Body of pancreas (tissue), 4 donors: ENCODE results near the gene DAGLB. TPM values are rescaled to one million over a fixed set of nuclear protein-coding genes. Genes with fewer than 3 reads are reported as not detected.
"Not testable (repeated sequence)": the region's sequence is repeated elsewhere in the genome, so short reads cannot be mapped to it uniquely, and the experiment has no call there.

Source experiments
- ATAC-seq: fragments of 150-250 bp; one replicate; pipeline ENCODE4 v1.9.1; 2016
- DNase-seq, 4 donors: peaks; one replicate each; pipeline ENCODE4 v3.0.0-alpha.2; 2019
- H3K27ac ChIP-seq, 4 donors: fragments of 200-600 bp; sonication (generic); 1 replicate in 3 of 4; 2 replicates in 1 of 4; pipeline versions ENCODE4 v1.5.1 to v1.6.1; 2016 to 2019; ENCODE audit warnings: mild to moderate bottlenecking in 1 of 4, mixed read lengths in 1 of 4, moderate library complexity in 1 of 4
- H3K27me3 ChIP-seq, 2 donors: fragments of 200-600 bp; sonication (generic); one replicate each; pipeline ENCODE4 v1.6.0; 2016; ENCODE audit warnings: mild to moderate bottlenecking in 1 of 2
- H3K36me3 ChIP-seq, 2 donors: fragments of 200-600 bp; sonication (generic); replicated peaks in 1 of 2; 2 replicates each; pipeline ENCODE4 v1.5.1; 2016; ENCODE audit warnings: low read depth in 2 of 2; ENCODE audit not compliant: insufficient read depth in 1 of 2
- H3K4me1 ChIP-seq: fragments of 200-600 bp; sonication (generic); one replicate; pipeline ENCODE4 v1.6.0; 2016
- H3K4me3 ChIP-seq, 2 donors: fragments of 200-600 bp; sonication (generic); 1 replicate in 1 of 2; 2 replicates in 1 of 2; pipeline ENCODE4 v1.5.1; 2016 to 2019
- H3K9me3 ChIP-seq, 3 donors: fragments of 200-600 bp; sonication (generic); 1 replicate in 2 of 3; 2 replicates in 1 of 3; pipeline ENCODE4 v1.5.1; 2016
- POLR2A ChIP-seq, 3 donors: fragments of 450-650 bp; IDR thresholded peaks; one replicate each; pipeline ENCODE4 v1.6.1; 2016; ENCODE audit warnings: antibody characterized with exemption in 3 of 3, mild to moderate bottlenecking in 2 of 3
- WGBS, 2 donors: methylation state at CpG; one replicate each; pipeline ENCODE4 v1.1.5; 2017; 5-methylcytosine and 5-hydroxymethylcytosine counted together
- intact Hi-C: fragments of 100-400 bp; cut with DNase I; formaldehyde crosslinking; loops from one replicate; pipeline ENCODE4 v1.15.1; 2023
- total RNA-seq, 2 donors: library from RNA; depleted of rRNA; stranded (reverse); fragments of >200 nt; gene quantifications; one replicate each; pipeline ENCODE4 v1.1.0, GENCODE V29; 2016
- TF ChIP-seq, protein P1 (sequence below), 7 experiments: fragments of 450-650 bp in 4 of 7; fragments of 200-600 bp in 3 of 7; sonication (generic) in 3 of 7; IDR thresholded peaks; one replicate each; pipeline ENCODE4 v1.5.1; 2016 to 2019; ENCODE audit warnings: antibody characterized with exemption in 7 of 7

Gene DAGLB
- total RNA-seq, 2 donors from 2014 or later = 7.8 to 34.6 TPM

- 83 to 95% methylated on average over 8 of the region's 8 CpGs for WGBS, 2 donors
- ATAC-seq = no peak
- Histone ChIP-seq H3K4me3 (no peak overlapping the region), H3K27me3 (no peaks in the 10 kb centered on the region), H3K27ac (peak overlapping the region in 2 of 4 donors; percentile 41 to 51), H3K36me3 (peaks cover 7 to 18% of the 10 kb centered on the region in 2 donors), H3K9me3 (no peaks in the 10 kb centered on the region), H3K4me1 (peaks cover 32% of the 10 kb centered on the region)
- TF ChIP-seq, protein P1, sequence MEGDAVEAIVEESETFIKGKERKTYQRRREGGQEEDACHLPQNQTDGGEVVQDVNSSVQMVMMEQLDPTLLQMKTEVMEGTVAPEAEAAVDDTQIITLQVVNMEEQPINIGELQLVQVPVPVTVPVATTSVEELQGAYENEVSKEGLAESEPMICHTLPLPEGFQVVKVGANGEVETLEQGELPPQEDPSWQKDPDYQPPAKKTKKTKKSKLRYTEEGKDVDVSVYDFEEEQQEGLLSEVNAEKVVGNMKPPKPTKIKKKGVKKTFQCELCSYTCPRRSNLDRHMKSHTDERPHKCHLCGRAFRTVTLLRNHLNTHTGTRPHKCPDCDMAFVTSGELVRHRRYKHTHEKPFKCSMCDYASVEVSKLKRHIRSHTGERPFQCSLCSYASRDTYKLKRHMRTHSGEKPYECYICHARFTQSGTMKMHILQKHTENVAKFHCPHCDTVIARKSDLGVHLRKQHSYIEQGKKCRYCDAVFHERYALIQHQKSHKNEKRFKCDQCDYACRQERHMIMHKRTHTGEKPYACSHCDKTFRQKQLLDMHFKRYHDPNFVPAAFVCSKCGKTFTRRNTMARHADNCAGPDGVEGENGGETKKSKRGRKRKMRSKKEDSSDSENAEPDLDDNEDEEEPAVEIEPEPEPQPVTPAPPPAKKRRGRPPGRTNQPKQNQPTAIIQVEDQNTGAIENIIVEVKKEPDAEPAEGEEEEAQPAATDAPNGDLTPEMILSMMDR (IDR thresholded peaks at IDR 0.05) = no peak
- TF ChIP-seq POLR2A (IDR thresholded peaks at IDR 0.05) = no peak
- no peak for DNase-seq
- intact Hi-C loops = no loop called here
Measured at GRCh38 chr7:6399351-6399750, 48.4 kb downstream of the DAGLB start.

- intact Hi-C loops = no loop called here
- H3K36me3 ChIP-seq = peaks cover 7 to 17% of the 10 kb centered on the region in 2 donors
- TF ChIP-seq POLR2A (IDR thresholded peaks at IDR 0.05) = no peak
- TF ChIP-seq, protein P1 (IDR thresholded peaks at IDR 0.05) = no peak
- DNase-seq (peak in 1 of 4 donors; percentile 37), ATAC-seq (peak; percentile 31)
- 53 to 72% methylated on average over 4 to 12 of the region's 12 CpGs for WGBS, 2 donors
- H3K27me3 ChIP-seq = no peaks in the 10 kb centered on the region
- H3K27ac ChIP-seq = peak overlapping the region in 2 of 4 donors; percentile 41 to 51
- no peaks in the 10 kb centered on the region for H3K9me3 ChIP-seq
- no peak overlapping the region for H3K4me3 ChIP-seq
- peaks cover 34% of the 10 kb centered on the region for H3K4me1 ChIP-seq
Measured at GRCh38 chr7:6398943-6399342, 48.8 kb downstream of the DAGLB start.

GRCh38 chr7:6397759-6398495 lies 49.8 kb downstream of the DAGLB start:
- 80 to 83% methylated on average over 11 to 15 of the region's 15 CpGs for WGBS, 2 donors
- ATAC-seq, intact Hi-C loops, H3K27me3 ChIP-seq, DNase-seq, H3K9me3 ChIP-seq, H3K4me3 ChIP-seq, H3K27ac ChIP-seq: not testable (repeated sequence)
- peaks cover 44% of the 10 kb centered on the region for H3K4me1 ChIP-seq
- peaks cover 7 to 10% of the 10 kb centered on the region in 2 donors for H3K36me3 ChIP-seq

DNA sequence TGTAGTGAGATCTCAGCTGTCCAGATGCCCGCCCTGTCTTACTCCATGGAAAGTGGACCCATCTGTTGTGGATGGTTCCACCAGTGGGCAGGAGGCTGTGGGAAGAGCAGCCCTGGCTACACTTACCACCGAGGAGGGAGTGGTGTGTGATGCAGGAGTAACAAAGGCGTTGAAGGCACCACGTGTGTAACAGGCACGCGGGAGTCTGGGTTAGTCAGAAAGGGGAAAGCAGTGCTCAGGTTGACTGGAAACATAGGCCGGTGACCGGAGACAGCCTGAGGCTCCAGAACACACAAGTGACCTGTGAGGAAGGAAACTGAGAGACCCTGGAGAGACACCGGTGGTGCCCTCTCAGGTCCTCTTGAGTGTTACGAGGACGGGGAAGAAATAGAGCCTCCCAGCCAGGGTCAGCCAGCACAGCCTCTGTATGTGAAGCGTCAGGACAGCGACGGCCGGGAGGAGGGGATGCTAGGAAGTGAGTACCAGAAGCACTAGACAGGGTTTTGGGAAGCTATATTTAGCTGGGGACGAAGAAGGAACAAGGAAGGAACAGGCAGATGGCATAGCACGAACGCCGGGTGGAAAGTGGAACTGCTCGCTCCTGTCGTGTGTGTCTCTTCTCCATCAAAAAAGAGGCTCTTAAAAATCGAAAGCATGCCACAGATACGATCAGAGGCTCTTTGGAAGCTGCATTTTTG lies 51.7 kb downstream of the DAGLB start:
- H3K27ac ChIP-seq = peak overlapping the region in 2 of 4 donors; percentile 47 to 71
- no peaks in the 10 kb centered on the region for H3K27me3 ChIP-seq
- TF ChIP-seq, protein P1 (IDR thresholded peaks at IDR 0.05) = no peak
- TF ChIP-seq POLR2A (IDR thresholded peaks at IDR 0.05) = no peak
- peak; percentile 7 for ATAC-seq
- no peak overlapping the region for H3K4me3 ChIP-seq
- DNase-seq = peak in 1 of 4 donors; percentile 65
- H3K36me3 ChIP-seq = peaks cover 0 to 4% of the 10 kb centered on the region in 2 donors
- no peaks in the 10 kb centered on the region for H3K9me3 ChIP-seq
- intact Hi-C loops = no loop called here
- 79 to 88% methylated on average over 23 of the region's 23 CpGs for WGBS, 2 donors
- peaks cover 48% of the 10 kb centered on the region for H3K4me1 ChIP-seq

DNA sequence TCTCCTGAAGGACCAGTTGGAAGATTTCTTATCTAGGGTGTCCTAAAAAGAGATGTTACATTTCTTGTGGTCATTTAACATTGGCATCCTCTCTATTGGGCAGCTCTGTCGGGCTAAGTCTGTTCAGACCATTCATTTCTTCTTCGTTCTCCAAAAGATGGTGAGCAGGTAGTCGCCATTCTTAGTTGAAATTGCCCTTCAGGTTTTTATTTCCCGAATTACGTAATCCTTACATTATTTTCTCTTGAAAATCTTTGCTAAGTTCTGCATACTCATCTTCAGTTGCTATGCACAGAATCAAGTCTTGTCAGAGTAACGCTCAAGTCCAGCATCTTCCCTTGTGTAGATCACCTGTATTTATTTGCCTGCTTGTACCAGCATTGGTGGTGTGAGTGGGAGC lies 53.6 kb downstream of the DAGLB start:
- Histone ChIP-seq H3K27ac (peak overlapping the region in 3 of 4 donors; percentile 25 to 74 (median 71)), H3K36me3 (peaks cover 0 to 4% of the 10 kb centered on the region in 2 donors), H3K4me1 (peaks cover 39% of the 10 kb centered on the region), H3K9me3 (no peaks in the 10 kb centered on the region), H3K27me3 (no peaks in the 10 kb centered on the region), H3K4me3 (no peak overlapping the region)
- WGBS, 2 donors = 91 to 93% methylated on average over 6 of the region's 6 CpGs
- TF ChIP-seq POLR2A (IDR thresholded peaks at IDR 0.05) = no peak
- TF ChIP-seq, protein P1 (IDR thresholded peaks at IDR 0.05) = no peak
- DNase-seq (no peak), ATAC-seq (no peak)
- intact Hi-C loops = no loop called here
